K562 (cell line): ENCODE data around the gene PTGR3. TPM values are rescaled to one million over a fixed set of nuclear protein-coding genes. Genes with fewer than 3 reads are reported as not detected.

Experiments used
- ATAC-seq: fragments of 200-7000 bp; cut with Tn5 transposase; 3 replicates; pipeline ENCODE4 v1.9.1; 2020; ENCODE audit warnings: moderate library complexity
- BruUV-seq: library from RNA; stranded (reverse); fragments of 400-500 nt; replicated peaks from 2 replicates; lab custom pipeline; 2021; lab: Mats Ljungman, UMichigan
- CTCF ChIA-PET: fragments of 300-600 bp; formaldehyde crosslinking; extraction: SDS; loops from one replicate; lab custom pipeline; 2021; ENCODE audit warnings: low intra/inter-chr PET ratio; lab: Yijun Ruan, JAX
- POLR2A ChIA-PET: fragments of 300-600, 350-650 bp; sonication (Branson Sonifier 250); formaldehyde crosslinking; extraction: SDS; loops from one replicate; lab custom pipeline; 2021; ENCODE audit warnings: antibody characterized with exemption, inconsistent platforms; lab: Yijun Ruan, JAX
- DNase-seq, 4 experiments: peaks; one replicate each; pipeline versions ENCODE4 v3.0.0 to v3.0.0-alpha.2; 2011 to 2018; ENCODE audit warnings: low spot score in 3 of 4, mixed read lengths in 3 of 4; ENCODE audit errors: extremely low read depth in 1 of 4
- FAIRE-seq: peaks from 2 replicates; lab custom pipeline; 2011; peaks lifted over from hg19 to GRCh38; lab: Jason Lieb, UNC
- H2AFZ ChIP-seq: 2 replicates; pipeline ENCODE4 v1.6.0; 2011; ENCODE audit warnings: low read depth, low read length, control low read depth, inconsistent platforms
- H3K27ac ChIP-seq: fragments of 200-600 bp; 3 replicates; pipeline ENCODE4 v1.8.0; 2011; ENCODE audit warnings: low read depth, mild to moderate bottlenecking, control low read depth, inconsistent platforms, low read length, moderate library complexity, mixed read lengths; ENCODE audit errors: extremely low read depth
- H3K27me3 ChIP-seq, 2 experiments: fragments of 300-600 bp in 1 of 2; 2 replicates in 1 of 2; 3 replicates in 1 of 2; pipeline versions ENCODE4 v1.6.0 to v1.8.0; 2011; ENCODE audit warnings: inconsistent platforms in 2 of 2, low read length in 2 of 2, mild to moderate bottlenecking in 1 of 2, mixed read lengths in 1 of 2, moderate library complexity in 1 of 2; ENCODE audit not compliant: control insufficient read depth in 2 of 2, insufficient read depth in 2 of 2
- H3K36me3 ChIP-seq: fragments of 300-600 bp; 3 replicates; pipeline ENCODE4 v1.8.0; 2011; ENCODE audit warnings: mild to moderate bottlenecking, low read length, inconsistent platforms; ENCODE audit not compliant: control insufficient read depth, insufficient read depth
- H3K4me1 ChIP-seq, 2 experiments: fragments of 200-600 bp in 1 of 2; replicated peaks in 1 of 2; 2 replicates in 1 of 2; 3 replicates in 1 of 2; pipeline versions ENCODE4 v1.5.1 to v1.8.0; 2011; ENCODE audit warnings: inconsistent platforms in 2 of 2, low read length in 2 of 2, mild to moderate bottlenecking in 1 of 2, mixed read lengths in 1 of 2, moderate library complexity in 1 of 2; ENCODE audit not compliant: control insufficient read depth in 2 of 2, insufficient read depth in 2 of 2
- H3K4me2 ChIP-seq: 2 replicates; pipeline ENCODE4 v1.6.1; 2011; ENCODE audit warnings: low read length, control low read depth, inconsistent platforms, mixed read lengths; ENCODE audit not compliant: insufficient read depth
- H3K4me3 ChIP-seq: fragments of 200-600 bp; sonication (generic), shearing (Covaris generic); 2 replicates; pipeline ENCODE4 v1.5.1; 2016; ENCODE audit warnings: control low read depth, inconsistent platforms
- H3K79me2 ChIP-seq: fragments of 200-600 bp; 3 replicates; pipeline ENCODE4 v1.8.0; 2011; ENCODE audit warnings: low read length, inconsistent platforms; ENCODE audit not compliant: control insufficient read depth, insufficient read depth
- H3K9ac ChIP-seq, 2 experiments: 2 replicates each; pipeline versions ENCODE4 v1.6.0 to v1.6.1; 2011; ENCODE audit warnings: low read depth in 2 of 2, low read length in 2 of 2, control low read depth in 1 of 2, inconsistent platforms in 1 of 2, mild to moderate bottlenecking in 1 of 2, mixed read lengths in 1 of 2; ENCODE audit not compliant: insufficient read depth in 1 of 2
- H3K9me1 ChIP-seq: one replicate; pipeline ENCODE4 v1.6.0; 2011; ENCODE audit warnings: inconsistent platforms, mild to moderate bottlenecking, low read length, moderate library complexity; ENCODE audit not compliant: control insufficient read depth, insufficient read depth
- H3K9me3 ChIP-seq: replicated peaks from 2 replicates; pipeline ENCODE4 v1.5.1; 2011; ENCODE audit warnings: low read depth, low read length, inconsistent platforms; ENCODE audit not compliant: control insufficient read depth, insufficient read depth
- H4K20me1 ChIP-seq: replicated peaks from 2 replicates; pipeline ENCODE4 v1.6.1; 2011; ENCODE audit warnings: low read length, inconsistent platforms, mixed read lengths; ENCODE audit not compliant: control insufficient read depth, insufficient read depth
- ADNP ChIP-seq: fragments of 200-800 bp; sonication (Bioruptor generic); IDR thresholded peaks from 2 replicates; pipeline ENCODE4 v1.6.1; 2016; ENCODE audit warnings: missing genetic modification characterization, missing compliant biosample characterization
- CHAMP1 ChIP-seq: fragments of 450-650 bp; IDR thresholded peaks from 2 replicates; pipeline ENCODE4 v1.6.1; 2016; ENCODE audit warnings: mild to moderate bottlenecking
- ELF1 ChIP-seq: fragments of 200-800 bp; sonication (Bioruptor generic); IDR thresholded peaks from 2 replicates; pipeline ENCODE4 v1.6.1; 2016; ENCODE audit warnings: missing genetic modification characterization, missing compliant biosample characterization
- ETS2 ChIP-seq: IDR thresholded peaks from 2 replicates; pipeline ENCODE4 v1.6.1; 2016; ENCODE audit warnings: borderline replicate concordance, missing genetic modification characterization, mild to moderate bottlenecking, moderate library complexity, missing compliant biosample characterization; ENCODE audit not compliant: poor library complexity, severe bottlenecking
- ETV5 ChIP-seq: sonication (generic); formaldehyde crosslinking; IDR thresholded peaks from 2 replicates; pipeline ENCODE4 v1.4.0; 2020; ENCODE audit warnings: low read depth, mild to moderate bottlenecking, missing genetic modification reagents
- FOS ChIP-seq: IDR thresholded peaks from 3 replicates; pipeline ENCODE4 v1.6.1; 2011; ENCODE audit not compliant: insufficient read length; ENCODE audit errors: extremely low read depth
- GTF2F1 ChIP-seq: IDR thresholded peaks from 2 replicates; pipeline ENCODE4 v1.6.1; 2011; ENCODE audit warnings: low read depth, low read length, improper control_type of control experiment
- HMG20B ChIP-seq: fragments of 250-450 bp; sonication (Bioruptor Pico); IDR thresholded peaks from 2 replicates; pipeline ENCODE4 v1.5.0; 2021; ENCODE audit warnings: mild to moderate bottlenecking
- MYNN ChIP-seq, 2 experiments: sonication (generic); formaldehyde crosslinking in 1 of 2; IDR thresholded peaks; 2 replicates each; pipeline versions ENCODE4 v1.5.0 to v1.6.1; 2016 to 2020; ENCODE audit warnings: antibody characterized with exemption in 1 of 2, missing genetic modification reagents in 1 of 2
- NR2C1 ChIP-seq, 2 experiments: fragments of 450-650 bp; IDR thresholded peaks; 2 replicates each; pipeline ENCODE4 v1.6.1; 2017; ENCODE audit warnings: mild to moderate bottlenecking in 2 of 2, antibody characterized with exemption in 1 of 2, inconsistent platforms in 1 of 2, missing compliant biosample characterization in 1 of 2, missing genetic modification characterization in 1 of 2
- TCF7L2 ChIP-seq: fragments of 150-350 bp; IDR thresholded peaks from 2 replicates; pipeline ENCODE4 v1.6.1; 2016; ENCODE audit warnings: low read depth, mild to moderate bottlenecking, low read length, moderate library complexity
- ZFP1 ChIP-seq: fragments of 450-650 bp; formaldehyde crosslinking; IDR thresholded peaks from 2 replicates; pipeline ENCODE4 v1.4.0; 2020; ENCODE audit warnings: mild to moderate bottlenecking, mixed read lengths
- ZNF324 ChIP-seq: fragments of 250-450 bp; sonication (Bioruptor Pico); IDR thresholded peaks from 2 replicates; pipeline ENCODE4 v1.4.0; 2020; ENCODE audit warnings: mild to moderate bottlenecking
- ZNF780A ChIP-seq: fragments of 250-450 bp; sonication (Bioruptor Pico); IDR thresholded peaks from 2 replicates; pipeline ENCODE4 v1.5.0; 2021; ENCODE audit warnings: mild to moderate bottlenecking
- WGBS: fragments of 100-300 bp; shearing (Covaris generic); methylation state at CpG from one replicate; pipeline ENCODE4 v1.1.6; 2016; ENCODE audit warnings: low coverage, mixed read lengths; ENCODE audit not compliant: insufficient coverage; ENCODE audit errors: missing lambda C conversion rate; 5-methylcytosine and 5-hydroxymethylcytosine counted together
- in situ Hi-C: fragments of 300-500 bp; cut with MboI; formaldehyde crosslinking; loops from 4 replicates; pipeline ENCODE4 v1.15.0; 2018; ENCODE audit warnings: inconsistent platforms, mixed read lengths
- intact Hi-C: fragments of 100-400 bp; cut with micrococcal nuclease; formaldehyde crosslinking; loops from 2 replicates; pipeline ENCODE4 v1.14.2; 2022
- polyA plus RNA-seq, 8 experiments: library from polyadenylated mRNA; depleted of rRNA in 4 of 8; stranded (reverse) in 5 of 8; unstranded in 3 of 8; fragments of >200 nt; fragmentation: Nextera tagmentation in 2 of 8; fragmentation: Illumina TruSeq in 1 of 8; extraction: Ambion mirVana in 2 of 8; extraction: Trizol in 1 of 8; gene quantifications; 2 replicates each; pipeline versions ENCODE4 v1.2.1 to v1.2.3, GENCODE V29; 2011 to 2014; ENCODE audit warnings: inconsistent platforms in 1 of 8, missing spikeins in 1 of 8
- total RNA-seq, 7 experiments: library from RNA; depleted of rRNA in 6 of 7; stranded (reverse); fragments of >200 nt in 6 of 7; fragmentation: Illumina TruSeq in 2 of 7; extraction: Trizol in 2 of 7; gene quantifications; 2 replicates each; pipeline versions ENCODE4 v1.2.1 to v1.2.3, GENCODE V29; 2011 to 2021; ENCODE audit warnings: low replicate concordance in 1 of 7
- TF ChIP-seq, protein P1 (sequence below): sonication (generic); formaldehyde crosslinking; IDR thresholded peaks from 2 replicates; pipeline ENCODE4 v1.8.1; 2022; ENCODE audit warnings: missing genetic modification reagents
- TF ChIP-seq, protein P2 (sequence below): sonication (generic); formaldehyde crosslinking; IDR thresholded peaks from 2 replicates; pipeline ENCODE4 v1.9.0; 2022; ENCODE audit warnings: mild to moderate bottlenecking, missing genetic modification reagents

Gene PTGR3
- total and polyA plus RNA-seq, 9 of the 15 experiments (the other 6 are each of a cell fraction or from before 2014, with no cell fraction given): 4.1 to 32.3 (median 15.3) TPM

- TF ChIP-seq, protein P1, sequence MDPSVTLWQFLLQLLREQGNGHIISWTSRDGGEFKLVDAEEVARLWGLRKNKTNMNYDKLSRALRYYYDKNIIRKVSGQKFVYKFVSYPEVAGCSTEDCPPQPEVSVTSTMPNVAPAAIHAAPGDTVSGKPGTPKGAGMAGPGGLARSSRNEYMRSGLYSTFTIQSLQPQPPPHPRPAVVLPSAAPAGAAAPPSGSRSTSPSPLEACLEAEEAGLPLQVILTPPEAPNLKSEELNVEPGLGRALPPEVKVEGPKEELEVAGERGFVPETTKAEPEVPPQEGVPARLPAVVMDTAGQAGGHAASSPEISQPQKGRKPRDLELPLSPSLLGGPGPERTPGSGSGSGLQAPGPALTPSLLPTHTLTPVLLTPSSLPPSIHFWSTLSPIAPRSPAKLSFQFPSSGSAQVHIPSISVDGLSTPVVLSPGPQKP (CRISPR knock-in tag): no peak
- no peak for TF ChIP-seq ELF1 (tag)
These were observed 12.5 kb upstream of the PTGR3 start (continued) for GRCh38 chr18:75221397-75221796.

DNA sequence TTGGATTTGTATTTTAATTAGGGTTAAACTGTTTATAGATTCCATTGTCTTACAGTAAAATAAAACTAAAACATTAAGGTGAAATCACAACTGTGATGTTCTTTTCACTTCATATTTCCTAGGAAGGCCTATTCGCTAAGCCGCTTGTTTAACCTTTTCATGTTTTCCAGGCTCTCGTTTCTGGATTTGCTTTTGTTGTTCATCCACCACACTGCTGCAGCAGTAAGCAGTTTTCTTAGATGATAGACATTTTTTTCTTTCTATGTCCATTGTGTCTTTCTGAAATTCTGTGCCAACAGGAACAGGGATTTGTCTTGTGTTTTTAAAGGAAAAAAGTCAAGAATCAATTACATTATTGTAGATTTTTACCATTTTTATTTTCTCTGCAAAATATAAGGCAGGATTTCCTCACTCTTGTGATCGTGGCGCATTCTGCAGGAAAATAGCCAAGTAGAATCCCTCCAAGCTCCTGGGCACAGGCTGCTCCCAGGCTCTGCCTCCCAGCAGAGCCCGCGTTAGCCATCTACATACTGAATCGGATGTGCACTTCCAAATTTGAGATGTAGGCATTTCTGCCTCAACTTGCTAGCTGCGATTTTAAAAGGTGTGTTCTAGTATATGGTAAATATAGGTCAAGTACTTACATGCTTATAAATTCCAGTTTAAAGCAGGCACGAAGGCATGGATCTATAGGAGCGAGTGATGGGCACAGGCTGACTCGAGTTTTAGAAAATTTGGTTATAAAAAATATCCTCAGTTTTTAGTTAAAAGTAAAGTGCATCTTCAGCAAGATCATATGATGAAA, 11.8 kb upstream of the PTGR3 start:
- FAIRE-seq (no peak), DNase-seq (no peak), ATAC-seq (no peak)
- H3K9me3 ChIP-seq: no peaks in the 10 kb centered on the region
- no peaks in the 10 kb centered on the region for H3K9me1 ChIP-seq
- WGBS: 77% methylated on average over 12 of the region's 12 CpGs
- peaks cover 0 to 10% of the 10 kb centered on the region in 2 experiments; a peak in 3 of 5 replicates for H3K4me1 ChIP-seq
- H3K4me3 ChIP-seq: no peak overlapping the region
- no TSS peak for BruUV-seq
- H3K4me2 ChIP-seq: no peak overlapping the region
- POLR2A ChIA-PET: interaction anchor here (1.4 kb wide), 1 partner anchor 10 kb away, joined by 3 read pairs; the partner anchor contains the start of gene TSHZ1
- CTCF ChIA-PET: no interaction called here
- no peak overlapping the region for H3K27ac ChIP-seq
- no peaks in the 10 kb centered on the region for H4K20me1 ChIP-seq
- no peak overlapping the region for H2AFZ ChIP-seq
- H3K79me2 ChIP-seq: peaks cover 5% of the 10 kb centered on the region; the same call in 2 of the 3 replicates
- no peaks in the 10 kb centered on the region for H3K36me3 ChIP-seq
- intact Hi-C loops: no loop called here
- H3K27me3 ChIP-seq: no peaks in the 10 kb centered on the region
- in situ Hi-C loops: no loop called here
- no peak overlapping the region; a peak in 1 of 4 replicates for H3K9ac ChIP-seq
- TF ChIP-seq MYNN (IDR thresholded peaks at IDR 0.05) (no peak), MYNN (CRISPR knock-in tag; IDR thresholded peaks at IDR 0.05) (no peak), ZNF780A (CRISPR knock-in tag) (no peak), ADNP (tag) (no peak), TCF7L2 (no peak), ETV5 (CRISPR knock-in tag) (no peak), NR2C1 (IDR thresholded peaks at IDR 0.05) (no peak), NR2C1 (tag; IDR thresholded peaks at IDR 0.05) (no peak), ETS2 (tag) (no peak), FOS (no peak), HMG20B (no peak), GTF2F1 (no peak), CHAMP1 (no peak), ZFP1 (CRISPR knock-in tag) (no peak), ZNF324 (no peak)
- TF ChIP-seq, protein P2, sequence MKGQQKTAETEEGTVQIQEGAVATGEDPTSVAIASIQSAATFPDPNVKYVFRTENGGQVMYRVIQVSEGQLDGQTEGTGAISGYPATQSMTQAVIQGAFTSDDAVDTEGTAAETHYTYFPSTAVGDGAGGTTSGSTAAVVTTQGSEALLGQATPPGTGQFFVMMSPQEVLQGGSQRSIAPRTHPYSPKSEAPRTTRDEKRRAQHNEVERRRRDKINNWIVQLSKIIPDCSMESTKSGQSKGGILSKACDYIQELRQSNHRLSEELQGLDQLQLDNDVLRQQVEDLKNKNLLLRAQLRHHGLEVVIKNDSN (CRISPR knock-in tag): no peak
